ENCODE data around the gene SLIT3.

SLIT3 gene

DNA sequence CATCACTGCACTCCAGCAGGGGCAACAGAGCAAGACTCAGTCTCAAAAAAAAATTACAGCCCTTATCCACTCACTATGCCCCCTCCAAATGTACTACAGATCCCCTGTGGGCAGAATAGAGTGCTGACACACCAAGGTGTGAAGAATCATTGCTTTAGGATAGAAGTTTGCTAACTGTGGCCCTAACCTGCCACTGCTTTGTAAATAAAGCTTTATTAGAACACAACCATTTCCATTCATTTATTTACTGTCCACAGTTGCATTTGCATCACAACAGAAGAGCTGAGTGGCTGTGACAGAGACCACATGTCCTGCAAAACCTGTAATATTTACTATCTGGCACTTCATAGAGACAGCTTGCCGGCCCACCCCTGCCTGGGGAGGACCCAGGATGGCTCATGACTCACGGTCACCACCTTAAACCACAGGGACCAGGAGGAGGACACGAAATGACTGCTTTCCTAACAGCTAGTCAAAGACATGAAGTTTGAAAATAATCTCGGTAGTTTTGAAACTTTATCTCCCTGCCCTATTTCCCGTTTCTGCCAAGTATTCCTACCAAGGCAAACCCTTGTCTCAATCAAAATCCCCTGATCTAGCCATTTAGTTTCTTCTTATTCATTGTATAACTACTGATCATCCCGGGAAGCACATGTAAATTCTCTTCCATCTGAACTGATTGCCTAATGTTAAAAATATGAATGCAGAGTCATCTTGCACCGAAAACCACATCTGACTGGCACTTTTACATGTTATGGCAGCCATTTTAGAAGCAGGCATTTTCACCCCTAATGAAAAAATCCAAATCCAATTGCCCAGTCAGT lies 206.1 kb downstream of the SLIT3 start:
- no peak for TF ChIP-seq POLR2A (IDR thresholded peaks at IDR 0.05; ENCODE audit: low read length)
- DNase-seq, result no peak

DNA sequence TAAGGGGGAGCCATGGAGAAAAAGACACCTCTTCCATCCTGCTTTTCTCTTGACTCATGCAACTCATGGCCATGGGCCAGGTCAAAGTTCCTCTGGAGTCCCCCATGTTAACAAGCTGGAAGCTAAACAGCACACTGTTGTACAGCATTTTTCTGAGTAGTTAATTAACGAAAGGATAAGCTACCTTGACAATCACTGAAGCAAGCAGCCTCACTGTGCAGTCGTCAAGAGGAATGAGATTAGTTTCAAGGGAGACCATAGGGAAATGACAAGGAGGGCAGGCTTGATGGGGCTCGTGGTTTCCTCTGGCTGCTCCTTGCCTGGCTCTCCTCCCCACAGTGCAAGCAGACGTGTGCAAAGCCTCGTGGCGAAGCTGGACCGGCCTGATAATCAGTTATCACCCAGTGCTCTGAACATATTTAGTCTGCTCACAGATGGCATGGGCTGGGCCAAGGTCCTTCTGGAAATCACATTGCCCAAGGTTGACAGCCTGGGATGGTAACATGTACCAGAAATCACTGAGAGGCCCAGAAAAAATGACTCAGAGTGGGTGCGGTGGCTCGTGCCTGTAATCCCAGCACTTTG lies 209.5 kb downstream of the SLIT3 start:
- TF ChIP-seq POLR2A (IDR thresholded peaks at IDR 0.05; ENCODE audit: low read length) (no peak), GATA1 (IDR thresholded peaks at IDR 0.05; ENCODE audit: low read depth, low read length) (no peak)
- DNase-seq, result peak; percentile 24 to 60

GRCh38 chr5:169089343-169089742 lies 211.6 kb downstream of the SLIT3 start:
- TF ChIP-seq GATA1 (IDR thresholded peaks at IDR 0.05; ENCODE audit: low read depth, low read length), result no peak
- no peak for TF ChIP-seq POLR2A (IDR thresholded peaks at IDR 0.05; ENCODE audit: low read length)

DNA sequence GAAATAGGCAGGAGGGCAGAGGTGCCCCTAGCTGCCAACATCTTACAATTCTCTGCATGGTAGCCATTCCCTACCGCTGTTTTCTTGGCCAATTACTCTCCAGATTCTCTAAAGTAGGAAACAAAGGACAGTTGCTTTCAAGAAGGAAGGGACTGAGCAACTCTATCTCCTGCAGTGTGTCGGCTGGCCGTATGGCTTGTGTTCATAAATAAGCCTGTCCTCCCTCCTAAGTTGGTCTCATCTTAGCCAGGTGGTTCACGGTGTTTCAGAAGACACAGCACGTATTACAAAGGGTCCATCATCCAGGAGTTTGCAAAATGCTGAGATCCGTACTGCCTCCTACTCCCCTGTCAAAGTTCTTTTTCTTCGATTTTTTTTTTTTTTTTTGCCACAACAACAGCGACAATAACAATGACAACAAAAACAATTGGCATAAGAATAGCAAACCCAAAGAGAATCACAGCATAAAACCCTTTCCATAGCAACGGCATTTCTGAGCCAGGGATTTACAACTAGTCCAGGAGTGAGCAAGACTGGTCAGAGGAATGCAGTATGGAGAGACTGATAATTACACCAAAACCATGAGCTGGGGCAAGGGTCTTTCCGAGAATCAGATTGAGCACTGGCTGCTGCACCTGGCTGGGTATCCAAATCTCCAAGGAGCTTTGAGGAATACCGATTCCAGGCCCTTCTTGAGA lies 212.8 kb downstream of the SLIT3 start:
- TF ChIP-seq GATA1 (IDR thresholded peaks at IDR 0.05; ENCODE audit: low read depth, low read length) (no peak), POLR2A (IDR thresholded peaks at IDR 0.05; ENCODE audit: low read length) (no peak)
- DNase-seq, result no peak

More at GRCh38 chr5:169089343-169089742, 211.6 kb downstream of the SLIT3 start:
- DNase-seq, result no peak

DNA sequence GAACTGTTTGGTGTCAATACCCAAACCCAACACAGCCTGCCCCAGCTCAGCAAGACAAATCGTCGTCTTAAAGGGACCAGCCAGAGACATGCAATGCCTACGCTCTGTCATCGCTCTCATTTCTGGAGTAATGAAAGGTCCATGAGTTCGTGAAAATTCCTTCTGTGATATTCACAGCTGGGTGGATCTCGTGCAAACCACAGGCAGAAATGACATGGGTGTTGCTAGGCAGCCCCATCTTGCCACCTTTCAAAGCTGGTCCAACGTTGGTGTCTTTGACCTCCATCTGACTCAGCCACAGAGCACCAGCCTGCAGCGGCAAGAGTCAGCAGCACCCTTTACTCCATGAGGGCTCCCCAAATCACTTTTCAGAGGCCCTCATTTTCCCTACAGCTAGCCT lies 215.3 kb downstream of the SLIT3 start:
- no peak for DNase-seq
- no peak for TF ChIP-seq GATA1 (IDR thresholded peaks at IDR 0.05; ENCODE audit: low read depth, low read length)
- TF ChIP-seq POLR2A (IDR thresholded peaks at IDR 0.05; ENCODE audit: low read length), result no peak

- no peak for TF ChIP-seq POLR2A (IDR thresholded peaks at IDR 0.05; ENCODE audit: low read length)
- no peak for TF ChIP-seq GATA1 (IDR thresholded peaks at IDR 0.05; ENCODE audit: low read depth, low read length)
- DNase-seq, result no peak
Observed at GRCh38 chr5:169085212-169085611, 215.7 kb downstream of the SLIT3 start.

- no peak for DNase-seq
- TF ChIP-seq GATA1 (IDR thresholded peaks at IDR 0.05; ENCODE audit: low read depth, low read length), result no peak
Observed at GRCh38 chr5:169084775-169085174, 216.2 kb downstream of the SLIT3 start.

- no peak for DNase-seq
- TF ChIP-seq GATA1 (IDR thresholded peaks at IDR 0.05; ENCODE audit: low read depth, low read length), result no peak
- no peak for TF ChIP-seq POLR2A (IDR thresholded peaks at IDR 0.05; ENCODE audit: low read length)
Observed at GRCh38 chr5:169083394-169084018, 217.4 kb downstream of the SLIT3 start.

DNA sequence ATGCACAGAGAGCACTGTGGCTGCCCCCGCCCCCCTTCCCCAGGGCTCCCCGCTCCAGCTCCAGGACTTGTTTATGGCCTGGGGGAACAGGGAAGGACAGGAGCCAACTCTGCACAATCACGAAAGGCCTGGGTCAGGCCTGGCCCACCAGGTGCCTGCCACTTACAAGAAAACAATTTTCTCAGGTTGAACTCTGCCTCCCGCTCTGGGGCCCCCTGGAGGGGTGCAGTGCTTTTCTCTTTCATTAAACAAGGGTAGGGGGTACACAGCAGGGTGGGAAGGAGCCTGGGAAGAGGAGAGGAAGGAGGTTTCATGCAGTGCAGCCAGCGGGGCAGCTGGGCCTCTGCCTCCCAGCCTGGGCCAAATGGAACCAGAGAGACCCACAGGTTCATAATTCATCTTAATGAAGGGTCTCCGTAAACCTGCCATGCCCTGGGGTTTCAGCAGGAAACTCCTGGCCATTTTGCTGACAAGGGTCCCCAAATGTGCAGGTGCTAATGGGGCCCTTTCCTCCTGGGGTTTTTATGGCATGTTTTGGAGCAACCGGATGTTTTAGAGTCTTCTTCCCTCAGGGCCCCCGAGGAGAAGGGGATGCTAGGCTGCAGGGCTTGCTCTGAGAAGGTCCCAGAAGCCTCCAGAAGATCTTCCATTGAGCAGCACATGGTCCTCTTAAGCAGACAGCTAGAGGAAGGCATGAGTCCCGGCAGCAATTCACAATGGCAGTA lies 219.8 kb downstream of the SLIT3 start:
- DNase-seq, result no peak
- TF ChIP-seq GATA1 (IDR thresholded peaks at IDR 0.05; ENCODE audit: low read depth, low read length), result no peak
- TF ChIP-seq POLR2A (IDR thresholded peaks at IDR 0.05; ENCODE audit: low read length), result no peak

DNA sequence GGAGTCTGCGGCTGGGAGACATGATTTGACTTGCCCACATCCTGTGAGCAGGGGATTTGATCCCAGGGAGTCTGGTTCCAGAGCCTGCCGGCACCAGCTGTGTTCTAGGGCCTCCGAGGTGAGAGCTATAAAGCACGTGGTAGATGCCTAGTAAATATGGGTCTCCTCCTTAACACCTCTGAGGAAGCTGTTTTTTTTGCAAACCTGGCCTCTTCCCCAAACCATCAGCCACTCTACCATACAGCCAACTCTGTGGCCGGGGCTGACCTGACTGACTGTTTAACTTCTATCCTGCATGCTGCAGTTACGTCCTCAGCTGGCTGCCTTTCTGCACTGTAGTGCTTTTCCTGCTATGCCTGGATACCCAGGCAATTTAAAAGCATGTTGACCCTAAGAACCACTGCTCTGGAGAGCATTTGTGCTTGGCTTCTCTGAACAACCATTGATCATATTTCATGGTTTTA lies 220.5 kb downstream of the SLIT3 start:
- TF ChIP-seq GATA1 (IDR thresholded peaks at IDR 0.05; ENCODE audit: low read depth, low read length), result no peak
- TF ChIP-seq POLR2A (IDR thresholded peaks at IDR 0.05; ENCODE audit: low read length), result no peak
- no peak for DNase-seq

- TF ChIP-seq POLR2A (IDR thresholded peaks at IDR 0.05; ENCODE audit: low read length) (no peak), GATA1 (IDR thresholded peaks at IDR 0.05; ENCODE audit: low read depth, low read length) (no peak)
- no peak for DNase-seq
Observed at GRCh38 chr5:169079697-169080096, 221.2 kb downstream of the SLIT3 start.

DNA sequence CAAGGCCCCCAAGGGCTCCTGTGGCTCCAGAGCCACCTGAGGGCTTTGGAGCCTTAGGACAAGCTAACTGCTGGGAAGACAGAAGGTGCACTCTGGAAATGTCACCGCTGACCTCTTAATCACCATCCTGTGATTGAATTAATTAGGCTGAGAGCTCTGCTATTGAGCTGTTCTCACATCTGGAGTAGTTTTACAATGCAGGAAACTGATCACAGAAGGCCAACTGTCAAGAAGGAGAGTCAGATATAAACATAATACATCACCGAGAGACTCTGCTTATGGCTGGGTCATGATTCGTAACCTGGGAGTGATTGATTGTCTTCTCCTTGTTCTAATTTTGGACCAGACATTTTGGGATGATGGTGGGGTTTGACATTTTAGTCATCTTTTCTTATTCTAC lies 226.1 kb downstream of the SLIT3 start:
- no peak for DNase-seq
- TF ChIP-seq POLR2A (IDR thresholded peaks at IDR 0.05; ENCODE audit: low read length), result no peak
- no peak for TF ChIP-seq GATA1 (IDR thresholded peaks at IDR 0.05; ENCODE audit: low read depth, low read length)

DNA sequence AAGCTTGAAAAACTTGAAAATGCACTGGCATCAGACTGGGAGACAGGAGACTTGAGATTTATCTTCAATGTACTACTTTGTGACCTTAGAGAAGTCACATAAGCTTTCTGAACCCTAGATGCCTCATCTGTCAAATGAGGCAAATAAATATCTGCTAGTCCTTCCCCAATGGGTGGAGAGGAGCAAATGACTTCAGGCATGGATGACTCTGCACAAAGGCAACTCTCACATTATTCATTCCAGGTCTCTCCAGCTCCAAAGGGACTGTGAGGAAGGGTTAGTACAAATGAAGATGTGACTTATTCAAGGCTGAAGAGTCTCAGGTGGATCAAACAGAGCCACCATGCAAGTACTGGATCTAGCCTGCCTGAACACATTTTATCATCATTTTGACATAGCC lies 228.7 kb downstream of the SLIT3 start:
- TF ChIP-seq GATA1 (IDR thresholded peaks at IDR 0.05; ENCODE audit: low read depth, low read length), result no peak
- TF ChIP-seq POLR2A (IDR thresholded peaks at IDR 0.05; ENCODE audit: low read length), result no peak
- DNase-seq, result no peak

Data from erythroblast (primary cell).